H9 (cell line): Measurements from ENCODE around the gene STK10. TPM values are rescaled to one million over a fixed set of nuclear protein-coding genes. Genes with fewer than 3 reads are reported as not detected.

ENCODE experiments used
- DNase-seq: peaks from one replicate; pipeline ENCODE4 v3.0.0-alpha.2; 2017
- H2AFZ ChIP-seq: one replicate; pipeline ENCODE4 v1.6.1; 2013; ENCODE audit warnings: mild to moderate bottlenecking, low read length, control low read depth, moderate library complexity
- H2AK5ac ChIP-seq: 2 replicates; pipeline ENCODE4 v1.6.1; 2013; ENCODE audit warnings: low read length, control low read depth, mixed read lengths; ENCODE audit not compliant: insufficient read length
- H2BK120ac ChIP-seq: one replicate; pipeline ENCODE4 v1.6.1; 2013; ENCODE audit warnings: low read depth, mild to moderate bottlenecking, low read length, control low read depth, inconsistent platforms; ENCODE audit not compliant: poor library complexity, severe bottlenecking
- H2BK12ac ChIP-seq: 2 replicates; pipeline ENCODE4 v1.6.1; 2013; ENCODE audit warnings: low read length, control low read depth, mixed read lengths, low read depth; ENCODE audit not compliant: insufficient read length
- H2BK15ac ChIP-seq: 2 replicates; pipeline ENCODE4 v1.6.1; 2013; ENCODE audit warnings: low read depth, low read length, control low read depth
- H2BK20ac ChIP-seq: one replicate; pipeline ENCODE4 v1.6.1; 2013; ENCODE audit warnings: low read depth, mild to moderate bottlenecking, low read length, control low read depth, inconsistent platforms; ENCODE audit not compliant: poor library complexity, severe bottlenecking
- H2BK5ac ChIP-seq: 2 replicates; pipeline ENCODE4 v1.6.1; 2013; ENCODE audit warnings: low read length, control low read depth, mixed read lengths; ENCODE audit not compliant: insufficient read length
- H3K14ac ChIP-seq: 2 replicates; pipeline ENCODE4 v1.6.1; 2013; ENCODE audit warnings: low read length, control low read depth; ENCODE audit not compliant: insufficient read depth
- H3K18ac ChIP-seq: 2 replicates; pipeline ENCODE4 v1.6.1; 2013; ENCODE audit warnings: low read depth, mild to moderate bottlenecking, mixed read lengths, low read length, control low read depth; ENCODE audit not compliant: insufficient read length
- H3K23ac ChIP-seq: 2 replicates; pipeline ENCODE4 v1.6.1; 2013; ENCODE audit warnings: low read length, control low read depth, mixed read lengths, low read depth; ENCODE audit not compliant: insufficient read length
- H3K23me2 ChIP-seq: 2 replicates; pipeline ENCODE4 v1.6.1; 2013; ENCODE audit warnings: low read depth, mild to moderate bottlenecking, mixed read lengths, low read length, control low read depth; ENCODE audit not compliant: insufficient read length, poor library complexity, severe bottlenecking
- H3K27ac ChIP-seq: 2 replicates; pipeline ENCODE4 v1.5.1; 2013; ENCODE audit warnings: low read length, control low read depth, mixed read lengths, low read depth; ENCODE audit not compliant: insufficient read length
- H3K27me3 ChIP-seq: 2 replicates; pipeline ENCODE4 v1.6.1; 2013; ENCODE audit warnings: low read length, control low read depth, inconsistent platforms; ENCODE audit not compliant: insufficient read depth
- H3K4ac ChIP-seq: 2 replicates; pipeline ENCODE4 v1.6.1; 2013; ENCODE audit warnings: low read depth, mild to moderate bottlenecking, control low read depth, inconsistent platforms, low read length, moderate library complexity
- H3K4me1 ChIP-seq: 2 replicates; pipeline ENCODE4 v1.6.1; 2013; ENCODE audit warnings: low read length, control low read depth, inconsistent platforms; ENCODE audit not compliant: insufficient read depth
- H3K4me2 ChIP-seq: 2 replicates; pipeline ENCODE4 v1.6.1; 2013; ENCODE audit warnings: low read length, control low read depth, mixed read lengths; ENCODE audit not compliant: insufficient read length, insufficient read depth
- H3K56ac ChIP-seq: 2 replicates; pipeline ENCODE4 v1.6.1; 2013; ENCODE audit warnings: low read depth, mild to moderate bottlenecking, mixed read lengths, low read length, control low read depth; ENCODE audit not compliant: insufficient read length
- H3K79me1 ChIP-seq: 2 replicates; pipeline ENCODE4 v1.6.1; 2013; ENCODE audit warnings: low read depth, mild to moderate bottlenecking, moderate library complexity, low read length, control low read depth, inconsistent platforms; ENCODE audit not compliant: insufficient read depth, poor library complexity, severe bottlenecking
- H3K79me2 ChIP-seq: 2 replicates; pipeline ENCODE4 v1.6.1; 2013; ENCODE audit warnings: low read length, control low read depth, inconsistent platforms; ENCODE audit not compliant: insufficient read depth
- H3K9ac ChIP-seq: 2 replicates; pipeline ENCODE4 v1.6.1; 2013; ENCODE audit warnings: low read length, control low read depth, mixed read lengths; ENCODE audit not compliant: insufficient read length; ENCODE audit errors: extremely low read depth
- H3K9me3 ChIP-seq: one replicate; pipeline ENCODE4 v1.6.1; 2013; ENCODE audit warnings: low read depth, low read length, inconsistent platforms; ENCODE audit not compliant: control insufficient read depth
- H3T11ph ChIP-seq: one replicate; pipeline ENCODE4 v1.6.1; 2013; ENCODE audit warnings: mild to moderate bottlenecking, low read length, control low read depth, inconsistent platforms
- H4K20me1 ChIP-seq: one replicate; pipeline ENCODE4 v1.6.1; 2013; ENCODE audit not compliant: control insufficient read depth, insufficient read length, insufficient read depth
- H4K5ac ChIP-seq: 2 replicates; pipeline ENCODE4 v1.6.1; 2013; ENCODE audit warnings: low read depth, mild to moderate bottlenecking, mixed read lengths, low read length, control low read depth; ENCODE audit not compliant: insufficient read length
- H4K8ac ChIP-seq: replicated peaks from 2 replicates; pipeline ENCODE4 v1.6.1; 2013; ENCODE audit warnings: low read length, control low read depth, mixed read lengths, low read depth; ENCODE audit not compliant: insufficient read length
- H4K91ac ChIP-seq: 2 replicates; pipeline ENCODE4 v1.6.1; 2013; ENCODE audit warnings: low read depth, mild to moderate bottlenecking, moderate library complexity, mixed read lengths, low read length, control low read depth; ENCODE audit not compliant: insufficient read length
- H3K27ac Mint-ChIP-seq, 3 experiments: 2 replicates in 2 of 3; 3 replicates in 1 of 3; pipeline ENCODE4 v1.8.0; 2020 to 2021; ENCODE audit warnings: mixed read lengths in 3 of 3, mild to moderate bottlenecking in 1 of 3, moderate library complexity in 1 of 3
- H3K27me3 Mint-ChIP-seq: 2 replicates; pipeline ENCODE4 v1.8.0; 2021; ENCODE audit warnings: low read depth, mild to moderate bottlenecking, moderate library complexity, mixed read lengths
- H3K36me3 Mint-ChIP-seq, 3 experiments: 2 replicates in 2 of 3; 3 replicates in 1 of 3; pipeline ENCODE4 v1.8.0; 2020 to 2021; ENCODE audit warnings: low read depth in 3 of 3, mixed read lengths in 3 of 3; ENCODE audit not compliant: insufficient read depth in 1 of 3
- H3K4me1 Mint-ChIP-seq, 2 experiments: 2 replicates each; pipeline ENCODE4 v1.8.0; 2020; ENCODE audit warnings: mixed read lengths in 2 of 2
- H3K4me3 Mint-ChIP-seq, 2 experiments: 2 replicates in 1 of 2; 3 replicates in 1 of 2; pipeline ENCODE4 v1.8.0; 2020 to 2021; ENCODE audit warnings: mild to moderate bottlenecking in 2 of 2, mixed read lengths in 2 of 2, moderate library complexity in 1 of 2
- H3K9me3 Mint-ChIP-seq, 2 experiments: 2 replicates in 1 of 2; 3 replicates in 1 of 2; pipeline ENCODE4 v1.8.0; 2020; ENCODE audit warnings: mild to moderate bottlenecking in 2 of 2, mixed read lengths in 2 of 2, moderate library complexity in 1 of 2
- CTCF ChIP-seq: fragments of 200-600 bp; sonication (generic); conservative IDR thresholded peaks from 3 replicates; pipeline ENCODE4 v1.8.0; 2021; ENCODE audit warnings: antibody characterized with exemption, mild to moderate bottlenecking
- WGBS: extraction: QIAGEN DNeasy Blood & Tissue Kit; methylation state at CpG from one replicate; pipeline ENCODE4 v1.1.7; 2013; ENCODE audit warnings: missing lambda C conversion rate, low lambda C conversion rate, mixed read lengths; ENCODE audit not compliant: insufficient read length; ENCODE audit errors: extremely low coverage; 5-methylcytosine and 5-hydroxymethylcytosine counted together
- total RNA-seq: library from RNA; stranded (reverse); gene quantifications from 2 replicates; pipeline ENCODE4 v1.2.1, GENCODE V29; 2021

STK10 gene
- total RNA-seq, 1 experiment from 2014 or later, result 14.6 TPM

DNA sequence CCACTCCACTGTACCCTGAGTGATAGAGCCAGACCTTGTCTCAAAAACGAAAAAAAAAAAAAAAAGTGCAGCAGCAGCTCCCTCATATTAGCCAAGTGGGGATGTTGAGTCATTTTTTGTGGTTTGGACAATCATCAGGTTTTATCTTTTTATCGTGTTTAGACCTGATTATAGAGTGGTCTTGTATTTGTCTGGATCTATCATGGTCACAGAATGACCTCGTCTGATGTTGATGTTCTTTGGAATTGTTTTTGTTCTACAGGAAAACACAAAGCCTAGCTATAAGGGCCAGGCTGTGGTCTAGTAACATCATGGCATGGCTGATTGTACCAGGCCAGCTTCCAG, 179.9 kb downstream of the STK10 start:
- WGBS, result no CpG with 5 or more reads among the region's 3 CpGs

More for the DNA sequence above, 179.9 kb downstream of the STK10 start:
- DNase-seq, result no peak
- Histone ChIP-seq H2BK12ac (no peak overlapping the region), H3K79me1 (no peaks in the 10 kb centered on the region), H3K23ac (no peak overlapping the region), H3K14ac (no peak overlapping the region), H3K9ac (no peak overlapping the region), H3K4me1 (peaks cover 11% of the 10 kb centered on the region), H3T11ph (no peak overlapping the region), H4K20me1 (no peaks in the 10 kb centered on the region), H3K23me2 (peaks cover 16% of the 10 kb centered on the region), H4K91ac (no peak overlapping the region), H3K4ac (no peak overlapping the region), H2BK20ac (no peak overlapping the region), H2BK15ac (no peak overlapping the region), H4K8ac (no peak overlapping the region), H3K79me2 (peaks cover 22% of the 10 kb centered on the region; the same call in 1 of the 2 replicates), H3K27ac (peak overlapping the region; percentile 75), H2BK5ac (no peak overlapping the region), H2AFZ (no peak overlapping the region), H2BK120ac (no peak overlapping the region), H4K5ac (no peak overlapping the region), H3K18ac (peak overlapping the region; percentile 9), H2AK5ac (no peak overlapping the region), H3K4me2 (peak overlapping the region; percentile 90), H3K56ac (no peak overlapping the region), H3K9me3 (no peaks in the 10 kb centered on the region), H3K27me3 (no peaks in the 10 kb centered on the region)
- Mint-ChIP-seq H3K9me3 (no peaks in the 10 kb centered on the region), H3K27me3 (no peaks in the 10 kb centered on the region), H3K36me3 (peaks cover 0 to 14% (median 10%) of the 10 kb centered on the region in 3 experiments; a peak in 5 of 7 replicates), H3K27ac (peak overlapping the region; percentile 98 to 99 (median 98)), H3K4me1 (peaks cover 47 to 54% of the 10 kb centered on the region in 2 experiments), H3K4me3 (peak overlapping the region; percentile 94 to 97)
- no peak for TF ChIP-seq CTCF
